CD4-positive, CD25-positive, alpha-beta regulatory T cell (primary cell): ENCODE results near the gene CACNA1G. TPM values are rescaled to one million over a fixed set of nuclear protein-coding genes. Genes with fewer than 3 reads are reported as not detected.

Experiments used
- ATAC-seq, 2 donors: fragments of 150-1000 bp; cut with Tn5 transposase; one replicate each; pipeline ENCODE4 v1.10.0; 2021; ENCODE audit warnings: low read depth in 2 of 2, moderate number of reproducible peaks in 2 of 2, moderate library complexity in 1 of 2
- DNase-seq, 3 donors: peaks; one replicate each; pipeline versions ENCODE4 v3.0.0 to v3.0.0-alpha.2; 2012 to 2022; ENCODE audit warnings: mixed read lengths in 1 of 3
- H3K27ac ChIP-seq: one replicate; pipeline ENCODE4 v1.7.0; 2013; ENCODE audit warnings: mild to moderate bottlenecking, low read length; ENCODE audit not compliant: insufficient read depth, poor library complexity, severe bottlenecking
- H3K27me3 ChIP-seq: one replicate; pipeline ENCODE4 v1.7.0; 2013; ENCODE audit warnings: low read length; ENCODE audit not compliant: control insufficient read depth, insufficient read depth
- H3K36me3 ChIP-seq: one replicate; pipeline ENCODE4 v1.7.0; 2013; ENCODE audit warnings: mild to moderate bottlenecking, low read length, moderate library complexity; ENCODE audit not compliant: control insufficient read depth, insufficient read depth
- H3K4me1 ChIP-seq: 2 replicates; pipeline ENCODE4 v1.7.0; 2013; ENCODE audit warnings: mild to moderate bottlenecking, low read length; ENCODE audit not compliant: insufficient read depth, control insufficient read depth, poor library complexity, severe bottlenecking
- H3K4me3 ChIP-seq: one replicate; pipeline ENCODE4 v1.7.0; 2013; ENCODE audit warnings: low read depth, mild to moderate bottlenecking, low read length, moderate library complexity
- H3K9me3 ChIP-seq, 2 experiments: 1 replicate in 1 of 2; 2 replicates in 1 of 2; pipeline ENCODE4 v1.7.0; 2013; ENCODE audit warnings: low read length in 2 of 2, mild to moderate bottlenecking in 1 of 2, moderate library complexity in 1 of 2; ENCODE audit not compliant: control insufficient read depth in 2 of 2
- H3K27ac Mint-ChIP-seq, 3 donors: one replicate each; pipeline ENCODE4 v1.8.0; 2020 to 2022; ENCODE audit warnings: mild to moderate bottlenecking in 3 of 3, mixed read lengths in 3 of 3, moderate library complexity in 2 of 3
- H3K27me3 Mint-ChIP-seq: one replicate; pipeline ENCODE4 v1.8.0; 2022; ENCODE audit warnings: mild to moderate bottlenecking, mixed read lengths
- H3K36me3 Mint-ChIP-seq: one replicate; pipeline ENCODE4 v1.8.0; 2020; ENCODE audit warnings: mixed read lengths
- H3K4me1 Mint-ChIP-seq, 4 donors: one replicate each; pipeline ENCODE4 v1.8.0; 2020 to 2022; ENCODE audit warnings: mixed read lengths in 4 of 4, mild to moderate bottlenecking in 1 of 4
- H3K4me3 Mint-ChIP-seq, 4 donors: one replicate each; pipeline ENCODE4 v1.8.0; 2020 to 2022; ENCODE audit warnings: mild to moderate bottlenecking in 4 of 4, mixed read lengths in 4 of 4, moderate library complexity in 3 of 4
- H3K9me3 Mint-ChIP-seq, 7 donors: one replicate each; pipeline ENCODE4 v1.8.0; 2020 to 2022; ENCODE audit warnings: mixed read lengths in 7 of 7, mild to moderate bottlenecking in 3 of 7, moderate library complexity in 2 of 7
- polyA plus RNA-seq, 4 donors: library from polyadenylated mRNA; unstranded; fragments of 300-500 nt; fragmentation: Illumina TruSeq; gene quantifications; one replicate each; pipeline ENCODE4 v1.2.3, GENCODE V29; 2021
- total RNA-seq: library from RNA; stranded (reverse); gene quantifications from one replicate; pipeline ENCODE4 v1.2.3, GENCODE V29; 2022

Gene CACNA1G
- total and polyA plus RNA-seq, 5 donors from 2014 or later: 0.05 TPM; not detected in 4

- H3K36me3 Mint-ChIP-seq: peaks cover 6% of the 10 kb centered on the region
- H3K4me3 Mint-ChIP-seq: peak overlapping the region in 1 of 4 donors; percentile 40
- DNase-seq: no peak
- H3K27ac Mint-ChIP-seq: no peak overlapping the region
- Histone ChIP-seq H3K27me3 (no peaks in the 10 kb centered on the region), H3K27ac (no peak overlapping the region), H3K4me1 (peaks cover 8% of the 10 kb centered on the region), H3K36me3 (no peaks in the 10 kb centered on the region), H3K9me3 (no peaks in the 10 kb centered on the region), H3K4me3 (no peak overlapping the region)
- no peaks in the 10 kb centered on the region for H3K27me3 Mint-ChIP-seq
- H3K4me1 Mint-ChIP-seq: peaks cover 0 to 14% (median 6%) of the 10 kb centered on the region in 4 donors
- ATAC-seq: no peak
- H3K9me3 Mint-ChIP-seq: no peaks in the 10 kb centered on the region
Measured at GRCh38 chr17:50550661-50551432, 9.7 kb upstream of the CACNA1G start.

GRCh38 chr17:50551433-50551815 is 9.1 kb upstream of the CACNA1G start:
- H3K27me3 Mint-ChIP-seq: peaks cover 4% of the 10 kb centered on the region
- no peaks in the 10 kb centered on the region for H3K9me3 Mint-ChIP-seq

GRCh38 chr17:50551884-50552283 is 8.6 kb upstream of the CACNA1G start:
- H3K36me3 Mint-ChIP-seq: peaks cover 6% of the 10 kb centered on the region
- Histone ChIP-seq H3K27me3 (no peaks in the 10 kb centered on the region), H3K36me3 (no peaks in the 10 kb centered on the region), H3K27ac (no peak overlapping the region), H3K9me3 (no peaks in the 10 kb centered on the region), H3K4me3 (no peak overlapping the region), H3K4me1 (peaks cover 8% of the 10 kb centered on the region)
- H3K27me3 Mint-ChIP-seq: peaks cover 5% of the 10 kb centered on the region
- ATAC-seq (no peak), DNase-seq (no peak)
- H3K4me3 Mint-ChIP-seq: no peak overlapping the region
- no peak overlapping the region for H3K27ac Mint-ChIP-seq
- peaks cover 0 to 9% (median 4%) of the 10 kb centered on the region in 4 donors for H3K4me1 Mint-ChIP-seq
- no peaks in the 10 kb centered on the region for H3K9me3 Mint-ChIP-seq

More at GRCh38 chr17:50551433-50551815, 9.1 kb upstream of the CACNA1G start:
- ATAC-seq (no peak), DNase-seq (no peak)
- H3K4me3 Mint-ChIP-seq: no peak overlapping the region
- Histone ChIP-seq H3K4me1 (peaks cover 8% of the 10 kb centered on the region), H3K36me3 (no peaks in the 10 kb centered on the region), H3K27ac (no peak overlapping the region), H3K9me3 (no peaks in the 10 kb centered on the region), H3K27me3 (no peaks in the 10 kb centered on the region), H3K4me3 (no peak overlapping the region)
- H3K4me1 Mint-ChIP-seq: peaks cover 0 to 12% (median 5%) of the 10 kb centered on the region in 4 donors
- H3K27ac Mint-ChIP-seq: no peak overlapping the region
- H3K36me3 Mint-ChIP-seq: peaks cover 6% of the 10 kb centered on the region

GRCh38 chr17:50554201-50554600 is 6.3 kb upstream of the CACNA1G start:
- no peak overlapping the region for H3K27ac ChIP-seq
- H3K27me3 ChIP-seq: peaks cover 6% of the 10 kb centered on the region
- ATAC-seq (no peak), DNase-seq (no peak)
- peaks cover 7% of the 10 kb centered on the region for H3K4me1 ChIP-seq
- H3K27ac Mint-ChIP-seq: no peak overlapping the region
- no peaks in the 10 kb centered on the region for H3K9me3 Mint-ChIP-seq
- H3K36me3 Mint-ChIP-seq: peaks cover 6% of the 10 kb centered on the region
- H3K27me3 Mint-ChIP-seq: peaks cover 22% of the 10 kb centered on the region
- no peak overlapping the region for H3K4me3 Mint-ChIP-seq
- H3K36me3 ChIP-seq: no peaks in the 10 kb centered on the region
- no peak overlapping the region for H3K4me3 ChIP-seq
- H3K9me3 ChIP-seq: no peaks in the 10 kb centered on the region
- H3K4me1 Mint-ChIP-seq: peaks cover 0 to 12% (median 5%) of the 10 kb centered on the region in 4 donors

- ATAC-seq (no peak), DNase-seq (no peak)
- Histone ChIP-seq H3K4me3 (no peak overlapping the region), H3K9me3 (no peaks in the 10 kb centered on the region), H3K27ac (no peak overlapping the region), H3K36me3 (no peaks in the 10 kb centered on the region), H3K4me1 (peaks cover 33% of the 10 kb centered on the region), H3K27me3 (peaks cover 9% of the 10 kb centered on the region)
- peak overlapping the region in 1 of 4 donors; percentile 28 for H3K4me3 Mint-ChIP-seq
- H3K36me3 Mint-ChIP-seq: peaks cover 3% of the 10 kb centered on the region
- no peaks in the 10 kb centered on the region for H3K9me3 Mint-ChIP-seq
- H3K4me1 Mint-ChIP-seq: peaks cover 0 to 21% (median 6%) of the 10 kb centered on the region in 4 donors
- no peak overlapping the region for H3K27ac Mint-ChIP-seq
- peaks cover 29% of the 10 kb centered on the region for H3K27me3 Mint-ChIP-seq
Measured at GRCh38 chr17:50556803-50557202, 3.7 kb upstream of the CACNA1G start.

- H3K27ac Mint-ChIP-seq: no peak overlapping the region
- no peaks in the 10 kb centered on the region for H3K9me3 Mint-ChIP-seq
- ATAC-seq: no peak
- Histone ChIP-seq H3K4me3 (no peak overlapping the region), H3K9me3 (no peaks in the 10 kb centered on the region), H3K27ac (no peak overlapping the region), H3K36me3 (no peaks in the 10 kb centered on the region), H3K27me3 (peaks cover 14% of the 10 kb centered on the region), H3K4me1 (peaks cover 39% of the 10 kb centered on the region)
- H3K27me3 Mint-ChIP-seq: peaks cover 36% of the 10 kb centered on the region
- peak overlapping the region in 1 of 4 donors; percentile 49 for H3K4me3 Mint-ChIP-seq
- H3K36me3 Mint-ChIP-seq: peaks cover 3% of the 10 kb centered on the region
- H3K4me1 Mint-ChIP-seq: peaks cover 0 to 27% (median 10%) of the 10 kb centered on the region in 4 donors
- no peak for DNase-seq
Measured at GRCh38 chr17:50557630-50558029, 2.9 kb upstream of the CACNA1G start.

- ATAC-seq: no peak
- H3K27me3 ChIP-seq: peaks cover 17% of the 10 kb centered on the region
- H3K4me1 ChIP-seq: peaks cover 39% of the 10 kb centered on the region
- H3K4me3 ChIP-seq: no peak overlapping the region
- H3K4me1 Mint-ChIP-seq: peaks cover 0 to 27% (median 9%) of the 10 kb centered on the region in 4 donors
- H3K9me3 ChIP-seq: no peaks in the 10 kb centered on the region
- DNase-seq: no peak
- peaks cover 41% of the 10 kb centered on the region for H3K27me3 Mint-ChIP-seq
- H3K4me3 Mint-ChIP-seq: peak overlapping the region; percentile 8 to 88 (median 86)
- H3K36me3 Mint-ChIP-seq: peaks cover 3% of the 10 kb centered on the region
- H3K27ac Mint-ChIP-seq: peak overlapping the region in 1 of 3 donors; percentile 48
- H3K36me3 ChIP-seq: no peaks in the 10 kb centered on the region
- no peak overlapping the region for H3K27ac ChIP-seq
- no peaks in the 10 kb centered on the region for H3K9me3 Mint-ChIP-seq
Measured at GRCh38 chr17:50558091-50558490, 2.4 kb upstream of the CACNA1G start.

- Mint-ChIP-seq H3K27ac (peak overlapping the region in 1 of 3 donors; percentile 48), H3K36me3 (peaks cover 3% of the 10 kb centered on the region), H3K4me3 (peak overlapping the region; percentile 8 to 88 (median 86)), H3K9me3 (no peaks in the 10 kb centered on the region), H3K4me1 (peaks cover 0 to 27% (median 8%) of the 10 kb centered on the region in 4 donors), H3K27me3 (peaks cover 45% of the 10 kb centered on the region)
- Histone ChIP-seq H3K4me1 (peaks cover 39% of the 10 kb centered on the region), H3K36me3 (no peaks in the 10 kb centered on the region), H3K9me3 (no peaks in the 10 kb centered on the region), H3K27ac (no peak overlapping the region), H3K4me3 (no peak overlapping the region), H3K27me3 (peaks cover 20% of the 10 kb centered on the region)
- ATAC-seq: no peak
- no peak for DNase-seq
Measured at GRCh38 chr17:50558581-50558940, 2.0 kb upstream of the CACNA1G start.
